H4 (cell line): ENCODE results near the gene ZNF48. TPM values are rescaled to one million over a fixed set of nuclear protein-coding genes. Genes with fewer than 3 reads are reported as not detected.

Source experiments
- DNase-seq: peaks from one replicate; pipeline ENCODE4 v3.0.0-alpha.2; 2015; ENCODE audit warnings: low spot score
- total RNA-seq: library from RNA; depleted of rRNA; stranded (reverse); fragments of >200 nt; shearing (Covaris generic); gene quantifications from 2 replicates; pipeline ENCODE4 v1.2.3, GENCODE V29; 2014; rRNA removed

ZNF48 gene
- total RNA-seq = 4.1 and 7.4 TPM in 2 replicates

DNA sequence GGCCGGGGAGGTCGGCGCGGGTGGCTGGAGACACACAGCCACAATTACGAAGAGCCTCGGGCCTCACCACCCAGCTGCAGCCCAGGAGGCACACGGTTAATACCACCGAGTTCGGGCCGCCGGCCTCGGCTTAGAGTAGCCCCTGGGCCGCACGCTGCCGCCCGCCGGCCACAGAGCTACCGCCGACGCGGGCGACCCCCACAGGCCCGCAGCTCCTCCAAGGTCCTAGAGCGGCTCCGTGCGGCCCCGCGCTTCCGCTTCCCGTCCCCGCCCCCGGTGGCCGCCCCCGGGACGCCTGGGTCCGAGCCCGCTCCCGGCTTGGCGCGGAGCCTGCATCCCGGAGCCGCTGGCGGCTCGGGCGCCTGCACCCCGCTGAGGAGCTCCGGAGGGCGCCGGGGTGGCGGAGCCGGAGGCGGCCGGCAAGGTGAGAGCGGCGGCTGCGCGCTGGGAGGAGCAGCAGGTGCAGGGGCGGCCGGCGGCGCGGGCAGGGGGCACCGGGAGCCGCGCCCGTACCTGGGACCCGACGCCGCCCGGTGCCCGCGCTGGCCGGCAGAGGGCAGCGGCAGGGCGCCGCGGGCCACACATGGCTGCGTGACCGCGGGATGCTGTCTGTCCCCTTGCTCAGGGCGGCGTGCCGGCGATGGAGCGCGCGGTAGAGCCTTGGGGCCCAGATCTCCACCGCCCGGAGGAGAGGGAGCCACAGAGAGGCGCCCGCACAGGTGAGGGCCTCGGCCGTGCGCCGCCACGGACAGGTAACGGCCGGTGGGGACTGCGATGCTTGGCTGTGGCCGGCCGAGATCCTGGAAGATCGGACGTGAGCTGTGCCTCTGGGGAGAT is at the start of gene ZNF48:
Gene ZNF48, plus strand, starts transcription at position 266 of the 837 bp plus-strand sequence. Its CDS starts 375 bp downstream, at position 641.
- peak; percentile 39 for DNase-seq

GRCh38 chr16:30346286-30346685 is 48.9 kb upstream of the ZNF48 start:
- DNase-seq = no peak

- no peak for DNase-seq
Measured at GRCh38 chr16:30348113-30348512, 47.1 kb upstream of the ZNF48 start.

GRCh38 chr16:30348929-30349328 is 46.3 kb upstream of the ZNF48 start:
- DNase-seq = no peak

DNA sequence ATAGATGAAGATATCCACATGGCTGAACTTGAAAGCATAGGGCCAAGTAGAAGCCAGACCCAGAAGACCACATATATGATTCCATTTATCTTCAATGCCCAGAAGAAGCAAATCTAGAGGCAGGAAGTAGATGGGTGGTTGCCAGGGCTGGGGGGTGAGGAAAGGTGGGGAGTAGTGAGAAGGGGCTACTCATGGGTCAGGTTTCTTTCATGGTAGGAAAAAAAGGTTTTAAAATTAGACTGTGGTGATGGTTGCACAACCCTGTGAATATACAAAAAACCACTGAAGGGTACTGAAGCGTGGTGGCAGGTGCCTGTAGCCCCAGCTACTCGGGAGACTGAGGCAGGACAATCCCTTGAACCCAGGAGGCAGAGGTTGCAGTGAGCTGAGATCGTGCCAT is 45.5 kb upstream of the ZNF48 start:
- no peak for DNase-seq

- DNase-seq = no peak
Measured at GRCh38 chr16:30350134-30350871, 44.9 kb upstream of the ZNF48 start.

DNA sequence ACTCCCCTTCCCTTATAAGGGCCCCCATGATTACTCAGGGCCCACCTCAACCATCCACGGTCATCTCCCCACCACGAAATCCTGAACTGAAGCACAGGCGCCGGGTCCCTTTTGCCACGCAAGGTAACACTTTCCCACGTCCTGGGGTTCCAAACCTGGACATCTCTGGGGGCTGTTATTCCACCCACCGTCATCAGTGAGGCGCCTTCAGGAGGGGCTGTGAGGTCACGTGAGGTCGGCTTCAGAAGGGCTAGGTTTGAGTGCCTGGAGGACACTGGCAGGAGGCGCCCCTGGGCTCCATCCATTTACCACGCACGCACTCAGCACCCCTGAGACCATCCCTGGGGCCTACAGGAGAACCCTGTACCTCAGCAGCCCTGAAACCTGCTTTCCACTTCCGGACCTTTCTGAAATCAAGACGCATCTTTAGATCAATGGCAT is 44.2 kb upstream of the ZNF48 start:
- DNase-seq = no peak

- DNase-seq = no peak
Measured at GRCh38 chr16:30351586-30352419, 43.4 kb upstream of the ZNF48 start.

- DNase-seq = no peak
Measured at GRCh38 chr16:30352488-30353401, 42.5 kb upstream of the ZNF48 start.

GRCh38 chr16:30353438-30354129 is 41.6 kb upstream of the ZNF48 start:
- DNase-seq = no peak

DNA sequence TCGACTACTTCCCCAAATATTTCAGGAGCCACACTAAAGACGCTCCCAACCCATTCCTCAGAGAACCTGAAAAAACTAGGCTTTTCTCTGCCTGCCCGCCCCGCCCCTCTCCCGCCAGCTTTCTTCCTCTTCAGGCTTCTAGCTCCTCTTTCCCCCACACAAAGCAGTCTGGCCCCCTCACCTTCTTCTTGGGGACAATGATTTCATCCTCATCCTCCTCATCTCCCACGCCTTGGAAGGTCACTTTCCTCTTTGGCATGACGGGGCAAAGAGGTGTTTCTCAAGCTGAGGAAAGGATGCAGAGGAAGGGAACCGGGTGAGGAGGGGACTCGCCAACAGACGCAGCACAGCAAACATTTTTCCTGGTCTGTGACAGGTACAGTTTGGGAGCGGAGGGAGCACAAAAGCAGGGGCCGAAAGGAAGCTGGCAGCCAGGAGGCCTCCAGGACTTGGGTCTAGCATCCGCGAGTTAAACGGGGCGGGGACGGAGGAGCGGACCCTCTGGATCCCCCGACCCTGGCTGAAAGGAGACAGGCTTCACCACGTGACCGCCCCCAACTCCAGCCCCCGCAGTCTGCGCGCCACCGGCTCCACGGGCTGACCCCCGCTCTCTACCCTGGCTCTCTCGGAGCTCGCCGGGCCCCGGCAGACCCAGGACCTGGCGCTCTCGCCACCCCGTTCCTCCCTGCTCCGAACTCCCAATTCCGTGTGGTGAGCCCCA is 40.6 kb upstream of the ZNF48 start:
- DNase-seq = no peak

- DNase-seq = peak; percentile 99
Measured at GRCh38 chr16:30355144-30355953, 39.9 kb upstream of the ZNF48 start, which contains the start of gene CD2BP2. Gene CD2BP2, minus strand, starts transcription at chr16:30355308. Its CDS starts 627 bp downstream, at chr16:30354681.

DNA sequence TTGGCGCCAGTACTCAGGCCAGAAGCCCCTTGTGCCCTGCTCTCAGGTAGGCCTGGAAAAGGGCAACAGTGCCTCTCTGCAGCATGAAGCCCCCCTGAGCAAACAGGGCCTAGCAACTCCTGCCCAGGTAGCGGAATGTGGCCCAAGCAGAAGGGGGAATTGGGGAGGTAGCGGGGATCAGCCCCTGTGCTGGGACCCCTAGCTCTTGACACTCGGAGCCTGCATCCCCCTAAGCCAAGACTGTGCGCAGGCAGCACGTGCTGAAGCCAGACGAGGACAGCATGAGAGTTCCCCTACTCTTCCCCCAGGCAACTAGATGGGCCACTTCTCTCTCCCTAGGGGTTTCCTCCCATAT is 39.3 kb upstream of the ZNF48 start:
- DNase-seq = no peak

DNA sequence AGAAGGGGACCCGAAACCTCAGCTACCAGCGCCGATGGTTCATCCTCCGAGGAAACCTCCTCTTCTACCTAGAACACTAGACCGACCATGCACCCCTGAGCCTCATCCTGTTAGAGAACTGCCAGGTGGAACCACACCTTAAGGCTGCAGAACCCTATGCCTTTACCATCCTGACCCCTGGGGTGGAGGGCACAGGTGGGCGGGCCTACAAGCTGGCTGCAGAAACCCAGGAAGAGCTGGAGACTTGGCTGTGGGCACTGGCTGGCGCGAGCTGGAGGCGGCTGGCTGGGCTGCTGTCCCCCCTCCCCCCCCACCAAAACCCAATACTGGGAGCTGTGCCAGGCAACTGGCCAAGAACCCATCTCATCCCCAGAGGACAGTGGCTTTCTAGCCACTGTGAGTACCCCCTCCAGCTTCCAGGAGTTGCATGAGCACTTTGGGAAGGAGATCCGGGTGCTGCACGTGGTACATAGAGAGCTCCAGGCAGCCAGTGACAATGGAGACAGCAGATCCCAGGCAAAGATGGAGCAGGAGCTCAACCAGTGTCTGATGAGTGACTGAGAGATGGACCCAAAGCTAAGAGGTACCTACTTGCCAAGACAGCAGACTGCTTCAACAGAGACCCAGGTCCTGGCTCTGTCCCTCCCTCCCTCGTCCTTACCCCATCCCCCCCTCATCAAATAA is 38.7 kb upstream of the ZNF48 start:
- DNase-seq = no peak

DNA sequence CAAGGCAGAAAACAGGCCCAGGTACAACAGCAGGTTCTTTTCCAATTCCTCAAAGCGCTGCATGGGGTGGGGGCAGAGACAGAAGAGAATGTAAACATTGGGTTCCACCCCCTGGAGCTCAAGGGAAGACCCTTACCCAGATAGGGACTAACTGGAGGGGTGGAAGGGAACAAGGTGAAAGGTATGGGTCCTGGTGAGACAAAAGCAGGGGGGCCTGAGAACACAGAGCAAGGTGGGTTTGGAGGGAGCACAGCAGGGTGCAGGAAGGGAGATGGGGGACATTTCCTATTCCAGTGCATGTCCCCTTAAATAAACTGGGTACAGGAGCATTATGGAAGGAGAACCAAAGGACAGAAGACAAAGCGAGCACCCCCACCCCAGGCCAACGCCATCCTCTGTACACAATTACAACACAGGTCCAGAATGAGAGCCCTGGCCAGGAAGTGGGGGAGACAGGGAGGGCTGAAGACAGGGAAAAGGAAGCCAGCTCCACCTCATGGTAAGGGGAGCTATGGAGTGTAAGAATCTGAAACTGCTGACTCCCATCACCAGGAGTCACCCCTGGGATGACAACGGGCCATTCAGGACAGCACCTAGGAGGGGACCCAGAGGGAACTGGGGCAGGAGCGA is 38.0 kb upstream of the ZNF48 start:
- DNase-seq = no peak

GRCh38 chr16:30357715-30358576 is 37.3 kb upstream of the ZNF48 start:
- no peak for DNase-seq

DNA sequence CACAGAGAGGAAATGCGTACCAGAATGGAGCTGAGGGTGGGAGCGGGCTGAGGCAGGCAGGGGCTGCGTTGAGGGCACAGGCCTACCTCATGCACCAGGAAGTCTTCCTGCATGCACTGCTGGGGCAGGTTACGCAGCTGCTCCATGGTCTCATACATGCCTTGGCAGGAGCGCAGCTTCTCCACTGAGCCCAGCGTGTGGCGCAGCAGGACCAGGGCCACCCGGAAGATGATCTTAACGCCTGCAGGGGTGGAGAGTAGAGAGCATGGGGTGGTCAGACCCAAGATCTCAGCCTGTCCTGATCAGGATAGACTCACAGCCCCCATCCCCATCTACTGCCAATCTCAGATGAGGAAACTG is 36.7 kb upstream of the ZNF48 start:
- no peak for DNase-seq
